Peyer's patch (tissue), 4 donors: ENCODE data around the gene TERT. TPM values are rescaled to one million over a fixed set of nuclear protein-coding genes. Genes with fewer than 3 reads are reported as not detected.
A peak's percentile ranks its signal among the peaks of the same experiment; 100 is the strongest.

Experiments
- DNase-seq, 3 donors: peaks; one replicate each; pipeline ENCODE4 v3.0.0-alpha.2; 2017 to 2019
- H3K27ac ChIP-seq, 4 donors: fragments of 200-600 bp; sonication (generic); one replicate each; pipeline ENCODE4 v1.5.1; 2016 to 2019
- H3K27me3 ChIP-seq, 2 donors: fragments of 200-600 bp; sonication (generic); one replicate each; pipeline ENCODE4 v1.5.1; 2019
- H3K36me3 ChIP-seq, 3 donors: fragments of 200-600 bp; sonication (generic); one replicate each; pipeline ENCODE4 v1.5.1; 2016 to 2019
- H3K4me1 ChIP-seq, 4 donors: fragments of 200-600 bp; sonication (generic); one replicate each; pipeline ENCODE4 v1.5.1; 2016 to 2019
- H3K4me3 ChIP-seq, 4 donors: fragments of 200-600 bp; sonication (generic); 1 replicate in 3 of 4; 2 replicates in 1 of 4; pipeline ENCODE4 v1.5.1; 2016 to 2019; ENCODE audit warnings: mild to moderate bottlenecking in 1 of 4
- H3K9me3 ChIP-seq, 4 donors: fragments of 200-600 bp; sonication (generic); one replicate each; pipeline ENCODE4 v1.5.1; 2016 to 2019; ENCODE audit warnings: mild to moderate bottlenecking in 1 of 4
- POLR2A ChIP-seq, 2 donors: fragments of 450-650 bp; IDR thresholded peaks; one replicate each; pipeline ENCODE4 v1.5.1; 2017; ENCODE audit warnings: antibody characterized with exemption in 2 of 2, mild to moderate bottlenecking in 2 of 2, moderate library complexity in 2 of 2
- total RNA-seq, 4 donors: library from RNA; depleted of rRNA; stranded (reverse); fragments of >200 nt; gene quantifications; one replicate each; pipeline ENCODE4 v1.1.0, GENCODE V29; 2016
- TF ChIP-seq, protein P1 (sequence below), 6 experiments: fragments of 450-650 bp in 4 of 6; fragments of 200-600 bp in 2 of 6; sonication (generic) in 1 of 6; IDR thresholded peaks; one replicate each; pipeline ENCODE4 v1.5.1; 2017 to 2019; ENCODE audit warnings: antibody characterized with exemption in 6 of 6, mild to moderate bottlenecking in 3 of 6, moderate library complexity in 1 of 6

The TERT gene
- total RNA-seq, 4 donors from 2014 or later: 0.70 to 6.6 (median 1.6) TPM

DNA sequence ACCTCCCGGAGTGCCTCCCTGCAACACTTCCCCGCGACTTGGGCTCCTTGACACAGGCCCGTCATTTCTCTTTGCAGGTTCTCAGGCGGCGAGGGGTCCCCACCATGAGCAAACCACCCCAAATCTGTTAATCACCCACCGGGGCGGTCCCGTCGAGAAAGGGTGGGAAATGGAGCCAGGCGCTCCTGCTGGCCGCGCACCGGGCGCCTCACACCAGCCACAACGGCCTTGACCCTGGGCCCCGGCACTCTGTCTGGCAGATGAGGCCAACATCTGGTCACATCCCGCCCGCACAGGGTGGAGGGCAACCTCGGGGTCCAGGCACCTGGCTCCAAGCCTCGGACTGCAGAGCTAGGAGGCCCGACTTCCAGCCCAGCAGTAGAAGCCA, 776 bp upstream of the TERT start:
- H3K27ac ChIP-seq: no peak overlapping the region
- TF ChIP-seq POLR2A (IDR thresholded peaks at IDR 0.05): no peak
- TF ChIP-seq, protein P1, sequence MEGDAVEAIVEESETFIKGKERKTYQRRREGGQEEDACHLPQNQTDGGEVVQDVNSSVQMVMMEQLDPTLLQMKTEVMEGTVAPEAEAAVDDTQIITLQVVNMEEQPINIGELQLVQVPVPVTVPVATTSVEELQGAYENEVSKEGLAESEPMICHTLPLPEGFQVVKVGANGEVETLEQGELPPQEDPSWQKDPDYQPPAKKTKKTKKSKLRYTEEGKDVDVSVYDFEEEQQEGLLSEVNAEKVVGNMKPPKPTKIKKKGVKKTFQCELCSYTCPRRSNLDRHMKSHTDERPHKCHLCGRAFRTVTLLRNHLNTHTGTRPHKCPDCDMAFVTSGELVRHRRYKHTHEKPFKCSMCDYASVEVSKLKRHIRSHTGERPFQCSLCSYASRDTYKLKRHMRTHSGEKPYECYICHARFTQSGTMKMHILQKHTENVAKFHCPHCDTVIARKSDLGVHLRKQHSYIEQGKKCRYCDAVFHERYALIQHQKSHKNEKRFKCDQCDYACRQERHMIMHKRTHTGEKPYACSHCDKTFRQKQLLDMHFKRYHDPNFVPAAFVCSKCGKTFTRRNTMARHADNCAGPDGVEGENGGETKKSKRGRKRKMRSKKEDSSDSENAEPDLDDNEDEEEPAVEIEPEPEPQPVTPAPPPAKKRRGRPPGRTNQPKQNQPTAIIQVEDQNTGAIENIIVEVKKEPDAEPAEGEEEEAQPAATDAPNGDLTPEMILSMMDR (IDR thresholded peaks at IDR 0.05): no peak
- no peaks in the 10 kb centered on the region for H3K36me3 ChIP-seq
- no peaks in the 10 kb centered on the region for H3K9me3 ChIP-seq
- H3K4me1 ChIP-seq: peaks cover 0 to 15% (median 9%) of the 10 kb centered on the region in 4 donors
- H3K27me3 ChIP-seq: peaks cover 0 to 6% of the 10 kb centered on the region in 2 donors
- H3K4me3 ChIP-seq: peak overlapping the region in 1 of 4 donors; percentile 40
- peak in 2 of 3 donors; percentile 39 for DNase-seq

DNA sequence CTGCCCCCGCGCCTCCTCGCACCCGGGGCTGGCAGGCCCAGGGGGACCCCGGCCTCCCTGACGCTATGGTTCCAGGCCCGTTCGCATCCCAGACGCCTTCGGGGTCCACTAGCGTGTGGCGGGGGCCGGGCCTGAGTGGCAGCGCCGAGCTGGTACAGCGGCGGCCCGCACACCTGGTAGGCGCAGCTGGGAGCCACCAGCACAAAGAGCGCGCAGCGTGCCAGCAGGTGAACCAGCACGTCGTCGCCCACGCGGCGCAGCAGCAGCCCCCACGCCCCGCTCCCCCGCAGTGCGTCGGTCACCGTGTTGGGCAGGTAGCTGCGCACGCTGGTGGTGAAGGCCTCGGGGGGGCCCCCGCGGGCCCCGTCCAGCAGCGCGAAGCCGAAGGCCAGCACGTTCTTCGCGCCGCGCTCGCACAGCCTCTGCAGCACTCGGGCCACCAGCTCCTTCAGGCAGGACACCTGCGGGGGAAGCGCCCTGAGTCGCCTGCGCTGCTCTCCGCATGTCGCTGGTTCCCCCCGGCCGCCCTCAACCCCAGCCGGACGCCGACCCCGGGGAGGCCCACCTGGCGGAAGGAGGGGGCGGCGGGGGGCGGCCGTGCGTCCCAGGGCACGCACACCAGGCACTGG, 548 bp downstream of the TERT start:
- peak overlapping the region in 2 of 4 donors; percentile 30 to 40 for H3K4me3 ChIP-seq
- DNase-seq: peak in 1 of 3 donors; percentile 46
- no peaks in the 10 kb centered on the region for H3K9me3 ChIP-seq
- TF ChIP-seq, protein P1 (IDR thresholded peaks at IDR 0.05): no peak
- no peak for TF ChIP-seq POLR2A (IDR thresholded peaks at IDR 0.05)
- H3K4me1 ChIP-seq: peaks cover 0 to 15% (median 9%) of the 10 kb centered on the region in 4 donors
- H3K27ac ChIP-seq: no peak overlapping the region
- H3K36me3 ChIP-seq: no peaks in the 10 kb centered on the region
- peaks cover 0 to 6% of the 10 kb centered on the region in 2 donors for H3K27me3 ChIP-seq

DNA sequence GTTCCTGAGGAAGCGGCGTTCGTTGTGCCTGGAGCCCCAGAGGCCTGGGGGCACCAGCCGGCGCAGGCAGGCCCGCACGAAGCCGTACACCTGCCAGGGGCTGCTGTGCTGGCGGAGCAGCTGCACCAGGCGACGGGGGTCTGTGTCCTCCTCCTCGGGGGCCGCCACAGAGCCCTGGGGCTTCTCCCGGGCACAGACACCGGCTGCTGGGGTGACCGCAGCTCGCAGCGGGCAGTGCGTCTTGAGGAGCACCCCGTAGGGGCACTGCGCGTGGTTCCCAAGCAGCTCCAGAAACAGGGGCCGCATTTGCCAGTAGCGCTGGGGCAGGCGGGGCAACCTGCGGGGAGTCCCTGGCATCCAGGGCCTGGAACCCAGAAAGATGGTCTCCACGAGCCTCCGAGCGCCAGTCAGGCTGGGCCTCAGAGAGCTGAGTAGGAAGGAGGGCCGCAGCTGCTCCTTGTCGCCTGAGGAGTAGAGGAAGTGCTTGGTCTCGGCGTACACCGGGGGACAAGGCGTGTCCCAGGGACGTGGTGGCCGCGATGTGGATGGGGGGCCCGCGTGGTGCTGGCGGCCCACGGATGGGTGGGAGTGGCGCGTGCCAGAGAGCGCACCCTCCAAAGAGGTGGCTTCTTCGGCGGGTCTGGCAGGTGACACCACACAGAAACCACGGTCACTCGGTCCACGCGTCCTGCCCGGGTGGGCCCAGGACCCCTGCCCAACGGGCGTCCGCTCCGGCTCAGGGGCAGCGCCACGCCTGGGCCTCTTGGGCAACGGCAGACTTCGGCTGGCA, 1.3 kb downstream of the TERT start:
- peak in 1 of 3 donors; percentile 34 for DNase-seq
- Histone ChIP-seq H3K27me3 (peaks cover 0 to 6% of the 10 kb centered on the region in 2 donors), H3K27ac (no peak overlapping the region)

DNA sequence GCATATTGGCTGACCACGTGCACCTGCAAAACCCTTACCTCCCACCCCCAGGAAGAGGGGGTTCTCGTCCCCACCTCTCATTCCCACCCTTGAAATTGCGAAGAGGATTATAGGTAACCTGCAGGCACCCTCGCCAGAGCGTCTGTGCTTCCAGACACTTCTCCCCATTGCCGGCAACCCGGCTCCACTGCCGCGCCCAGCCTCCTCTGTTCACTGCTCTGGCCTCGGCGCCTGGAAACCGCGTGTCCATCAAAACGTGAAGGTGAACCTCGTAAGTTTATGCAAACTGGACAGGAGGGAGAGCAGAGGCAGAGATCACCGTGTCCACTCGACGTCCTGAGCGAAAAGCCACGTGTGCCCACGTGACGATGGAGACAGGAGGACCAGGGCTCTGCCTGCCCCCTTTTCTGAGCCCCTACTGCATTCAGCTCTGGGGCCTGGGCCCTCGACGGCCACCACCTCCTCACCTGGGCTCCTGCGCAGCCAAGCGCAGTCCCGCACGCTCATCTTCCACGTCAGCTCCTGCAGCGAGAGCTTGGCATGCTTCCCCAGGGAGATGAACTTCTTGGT, 1.9 kb downstream of the TERT start:
- TF ChIP-seq POLR2A (IDR thresholded peaks at IDR 0.05): no peak
- TF ChIP-seq, protein P1 (IDR thresholded peaks at IDR 0.05): no peak
- Histone ChIP-seq H3K36me3 (no peaks in the 10 kb centered on the region), H3K9me3 (no peaks in the 10 kb centered on the region), H3K4me3 (no peak overlapping the region), H3K27ac (no peak overlapping the region), H3K27me3 (peaks cover 0 to 6% of the 10 kb centered on the region in 2 donors), H3K4me1 (peaks cover 0 to 15% (median 9%) of the 10 kb centered on the region in 4 donors)
- peak in 1 of 3 donors; percentile 29 for DNase-seq

More for the DNA sequence above, 1.3 kb downstream of the TERT start:
- Histone ChIP-seq H3K4me1 (peaks cover 0 to 15% (median 9%) of the 10 kb centered on the region in 4 donors), H3K36me3 (no peaks in the 10 kb centered on the region), H3K9me3 (no peaks in the 10 kb centered on the region), H3K4me3 (no peak overlapping the region)
- no peak for TF ChIP-seq POLR2A (IDR thresholded peaks at IDR 0.05)
- TF ChIP-seq, protein P1 (IDR thresholded peaks at IDR 0.05): no peak

DNA sequence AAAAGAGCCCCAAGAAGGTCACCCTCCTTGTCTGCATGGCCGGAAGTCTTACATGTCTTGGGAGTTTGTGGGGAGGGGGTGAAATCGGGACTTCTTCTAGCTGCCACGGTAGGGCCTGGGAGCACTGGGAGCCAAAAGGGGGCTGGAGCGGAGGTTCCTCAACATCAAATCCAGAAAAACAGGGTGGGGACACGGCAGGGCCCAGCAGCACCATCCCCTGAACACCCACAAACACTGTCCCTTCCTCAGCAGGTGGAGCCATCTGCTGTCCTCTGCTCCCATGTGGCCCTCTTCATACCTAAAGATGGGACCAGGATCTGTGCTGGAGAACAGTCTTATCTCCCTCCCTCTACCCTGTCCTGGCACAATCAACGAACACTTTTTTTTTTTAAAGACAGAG, 2.7 kb downstream of the TERT start:
- H3K27ac ChIP-seq: peak overlapping the region in 2 of 4 donors; percentile 43 to 56
- H3K4me1 ChIP-seq: peaks cover 0 to 15% (median 9%) of the 10 kb centered on the region in 4 donors
- H3K36me3 ChIP-seq: no peaks in the 10 kb centered on the region
- H3K9me3 ChIP-seq: no peaks in the 10 kb centered on the region
- H3K4me3 ChIP-seq: no peak overlapping the region
- DNase-seq: peak in 1 of 3 donors; percentile 55
- no peak for TF ChIP-seq POLR2A (IDR thresholded peaks at IDR 0.05)
- TF ChIP-seq, protein P1 (IDR thresholded peaks at IDR 0.05): peak in 3 of 6 experiments; percentile 10 to 28 (median 27)
- peaks cover 0 to 6% of the 10 kb centered on the region in 2 donors for H3K27me3 ChIP-seq
